ENCODE results near the gene PASK. TPM values are rescaled to one million over a fixed set of nuclear protein-coding genes. Genes with fewer than 3 reads are reported as not detected.

Gene PASK
- total and polyA plus RNA-seq, 10 donors = 8.0 to 35.6 (median 17.6) TPM

DNA sequence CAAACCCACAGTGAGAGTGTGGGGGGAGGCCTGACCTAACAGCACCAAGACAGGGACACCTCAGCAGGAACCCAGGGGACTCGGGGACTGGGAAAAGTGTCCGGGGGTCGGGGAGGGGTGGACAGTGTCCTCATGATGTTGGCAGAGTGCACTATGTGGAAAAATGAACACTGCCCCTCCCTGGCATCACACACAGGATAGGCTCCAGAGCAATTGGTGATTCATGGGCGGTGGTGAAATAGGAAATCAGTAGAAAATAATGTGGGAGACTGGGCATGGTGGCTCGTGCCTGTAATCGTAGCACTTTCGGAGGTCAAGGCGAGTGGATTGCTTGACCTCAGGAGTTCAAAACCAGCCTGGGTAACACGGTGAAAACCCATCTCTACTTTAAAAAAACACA is 35.6 kb upstream of the PASK start:
- Histone ChIP-seq H3K9me3 (no peaks in the 10 kb centered on the region), H3K27me3 (replicated peaks in 1 of 7) (peaks cover 0 to 17% (median 0%) of the 10 kb centered on the region in 7 donors), H3K27ac (no peak overlapping the region), H3K4me1 (peaks cover 0 to 17% (median 7%) of the 10 kb centered on the region in 6 donors), H3K36me3 (peaks cover 0 to 48% (median 15%) of the 10 kb centered on the region in 6 donors), H3K4me3 (no peak overlapping the region)
- 67 to 80% (median 77%) methylated on average over 9 of the region's 9 CpGs for WGBS, 5 donors
- peak; percentile 34 for DNase-seq
- intact Hi-C loops (cut with DNase I; ENCODE audit: low total_unique reads) = no loop called here
- TF ChIP-seq, protein P1, sequence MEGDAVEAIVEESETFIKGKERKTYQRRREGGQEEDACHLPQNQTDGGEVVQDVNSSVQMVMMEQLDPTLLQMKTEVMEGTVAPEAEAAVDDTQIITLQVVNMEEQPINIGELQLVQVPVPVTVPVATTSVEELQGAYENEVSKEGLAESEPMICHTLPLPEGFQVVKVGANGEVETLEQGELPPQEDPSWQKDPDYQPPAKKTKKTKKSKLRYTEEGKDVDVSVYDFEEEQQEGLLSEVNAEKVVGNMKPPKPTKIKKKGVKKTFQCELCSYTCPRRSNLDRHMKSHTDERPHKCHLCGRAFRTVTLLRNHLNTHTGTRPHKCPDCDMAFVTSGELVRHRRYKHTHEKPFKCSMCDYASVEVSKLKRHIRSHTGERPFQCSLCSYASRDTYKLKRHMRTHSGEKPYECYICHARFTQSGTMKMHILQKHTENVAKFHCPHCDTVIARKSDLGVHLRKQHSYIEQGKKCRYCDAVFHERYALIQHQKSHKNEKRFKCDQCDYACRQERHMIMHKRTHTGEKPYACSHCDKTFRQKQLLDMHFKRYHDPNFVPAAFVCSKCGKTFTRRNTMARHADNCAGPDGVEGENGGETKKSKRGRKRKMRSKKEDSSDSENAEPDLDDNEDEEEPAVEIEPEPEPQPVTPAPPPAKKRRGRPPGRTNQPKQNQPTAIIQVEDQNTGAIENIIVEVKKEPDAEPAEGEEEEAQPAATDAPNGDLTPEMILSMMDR (IDR thresholded peaks at IDR 0.05 in 8 of 11, conservative IDR thresholded peaks at IDR 0.05 in 3 of 11) = no peak
- TF ChIP-seq POLR2A (IDR thresholded peaks at IDR 0.05) = no peak
- no peak for TF ChIP-seq POLR2AphosphoS5 (IDR thresholded peaks at IDR 0.05)

- H3K9me3 ChIP-seq = no peaks in the 10 kb centered on the region
- intact Hi-C loops (cut with DNase I; ENCODE audit: low total_unique reads) = no loop called here
- peaks cover 0 to 65% (median 25%) of the 10 kb centered on the region in 6 donors for H3K36me3 ChIP-seq
- no peak overlapping the region for H3K4me3 ChIP-seq
- TF ChIP-seq POLR2A (IDR thresholded peaks at IDR 0.05) (no peak), POLR2AphosphoS5 (IDR thresholded peaks at IDR 0.05) (no peak)
- peaks cover 0 to 12% (median 0%) of the 10 kb centered on the region in 7 donors for H3K27me3 ChIP-seq (replicated peaks in 1 of 7)
- no peak overlapping the region for H3K27ac ChIP-seq
- DNase-seq = peak; percentile 42
- WGBS, 5 donors = 90 to 96% (median 93%) methylated on average over 9 of the region's 9 CpGs
- H3K4me1 ChIP-seq = peaks cover 0 to 10% (median 3%) of the 10 kb centered on the region in 6 donors
These were observed 33.9 kb upstream of the PASK start for GRCh38 chr2:241183221-241183620.

GRCh38 chr2:241182531-241183133 is 33.4 kb upstream of the PASK start:
- peaks cover 0 to 8% (median 0%) of the 10 kb centered on the region in 7 donors for H3K27me3 ChIP-seq (replicated peaks in 1 of 7)
- no peak overlapping the region for H3K27ac ChIP-seq
- peaks cover 0 to 71% (median 31%) of the 10 kb centered on the region in 6 donors for H3K36me3 ChIP-seq
- TF ChIP-seq, protein P1 (IDR thresholded peaks at IDR 0.05 in 8 of 11, conservative IDR thresholded peaks at IDR 0.05 in 3 of 11) = no peak
- no peak for TF ChIP-seq POLR2A (IDR thresholded peaks at IDR 0.05)
- TF ChIP-seq POLR2AphosphoS5 (IDR thresholded peaks at IDR 0.05) = no peak
- no peaks in the 10 kb centered on the region for H3K9me3 ChIP-seq
- H3K4me1 ChIP-seq = peaks cover 0 to 5% (median 0%) of the 10 kb centered on the region in 6 donors
- DNase-seq = peak; percentile 41
- intact Hi-C loops (cut with DNase I; ENCODE audit: low total_unique reads) = no loop called here
- no peak overlapping the region for H3K4me3 ChIP-seq
- WGBS, 5 donors = 92 to 96% (median 95%) methylated on average over 28 of the region's 28 CpGs

- intact Hi-C loops (cut with DNase I; ENCODE audit: low total_unique reads) = no loop called here
- Histone ChIP-seq H3K4me3 (no peak overlapping the region), H3K4me1 (peaks cover 0 to 5% (median 0%) of the 10 kb centered on the region in 6 donors), H3K36me3 (peaks cover 0 to 76% (median 34%) of the 10 kb centered on the region in 6 donors), H3K27me3 (replicated peaks in 1 of 7) (peaks cover 0 to 5% (median 0%) of the 10 kb centered on the region in 7 donors), H3K9me3 (no peaks in the 10 kb centered on the region), H3K27ac (no peak overlapping the region)
- WGBS, 5 donors = 95 to 100% (median 98%) methylated on average over 3 of the region's 3 CpGs
- peak; percentile 67 for DNase-seq
- TF ChIP-seq POLR2AphosphoS5 (IDR thresholded peaks at IDR 0.05) (no peak), POLR2A (IDR thresholded peaks at IDR 0.05) (no peak)
- TF ChIP-seq, protein P1 (IDR thresholded peaks at IDR 0.05 in 8 of 11, conservative IDR thresholded peaks at IDR 0.05 in 3 of 11) = no peak
These were observed 32.9 kb upstream of the PASK start for GRCh38 chr2:241182126-241182525.

Data from spleen (tissue), 11 donors.